Mesendoderm (in vitro differentiated cells): ENCODE data around the gene SLC66A1.
A peak's percentile ranks its signal among the peaks of the same experiment; 100 is the strongest.
"Not testable (repeated sequence)": the region's sequence is repeated elsewhere in the genome, so short reads cannot be mapped to it uniquely, and the experiment has no call there.

Source experiments
- DNase-seq: peaks from one replicate; pipeline ENCODE4 v3.0.0; 2013
- H2AK5ac ChIP-seq: 2 replicates; pipeline ENCODE4 v1.6.1; 2013; ENCODE audit warnings: low read length, inconsistent platforms
- H2BK120ac ChIP-seq: 2 replicates; pipeline ENCODE4 v1.6.1; 2013; ENCODE audit warnings: low read depth, mild to moderate bottlenecking, low read length, moderate library complexity, mixed read lengths
- H2BK15ac ChIP-seq: replicated peaks from 2 replicates; pipeline ENCODE4 v1.6.1; 2013; ENCODE audit warnings: low read depth, mild to moderate bottlenecking, moderate library complexity
- H2BK5ac ChIP-seq: 2 replicates; pipeline ENCODE4 v1.6.1; 2013; ENCODE audit warnings: low read length, inconsistent platforms
- H3K18ac ChIP-seq: 2 replicates; pipeline ENCODE4 v1.6.1; 2013; ENCODE audit warnings: mild to moderate bottlenecking, low read length, mixed read lengths
- H3K23ac ChIP-seq: one replicate; pipeline ENCODE4 v1.6.1; 2013; ENCODE audit warnings: low read length
- H3K27ac ChIP-seq: 2 replicates; pipeline ENCODE4 v1.5.1; 2013; ENCODE audit warnings: low read depth, mild to moderate bottlenecking, inconsistent platforms, low read length, moderate library complexity
- H3K27me3 ChIP-seq: 2 replicates; pipeline ENCODE4 v1.6.1; 2013; ENCODE audit warnings: low read length, control low read depth, mild to moderate bottlenecking, inconsistent platforms; ENCODE audit not compliant: insufficient read depth, poor library complexity
- H3K36me3 ChIP-seq: 2 replicates; pipeline ENCODE4 v1.6.1; 2013; ENCODE audit warnings: low read length, inconsistent platforms; ENCODE audit not compliant: control insufficient read depth, insufficient read depth
- H3K4ac ChIP-seq: one replicate; pipeline ENCODE4 v1.6.1; 2013; ENCODE audit warnings: low read depth, mild to moderate bottlenecking, low read length, moderate library complexity
- H3K4me1 ChIP-seq: 2 replicates; pipeline ENCODE4 v1.6.1; 2013; ENCODE audit warnings: low read depth, low read length, inconsistent platforms; ENCODE audit not compliant: control insufficient read depth
- H3K4me2 ChIP-seq: 2 replicates; pipeline ENCODE4 v1.6.1; 2013; ENCODE audit warnings: low read length
- H3K4me3 ChIP-seq: 2 replicates; pipeline ENCODE4 v1.5.1; 2013; ENCODE audit warnings: mild to moderate bottlenecking, low read length
- H3K56ac ChIP-seq: one replicate; pipeline ENCODE4 v1.6.1; 2013; ENCODE audit warnings: low read length
- H3K79me1 ChIP-seq: 2 replicates; pipeline ENCODE4 v1.6.1; 2013; ENCODE audit warnings: low read length, inconsistent platforms
- H3K79me2 ChIP-seq: 2 replicates; pipeline ENCODE4 v1.6.1; 2013; ENCODE audit warnings: mild to moderate bottlenecking, low read length; ENCODE audit not compliant: control insufficient read depth, insufficient read depth
- H3K9ac ChIP-seq: 2 replicates; pipeline ENCODE4 v1.6.1; 2013; ENCODE audit warnings: low read length, inconsistent platforms
- H4K5ac ChIP-seq: one replicate; pipeline ENCODE4 v1.6.1; 2013; ENCODE audit warnings: low read length
- H4K8ac ChIP-seq: one replicate; pipeline ENCODE4 v1.6.1; 2013; ENCODE audit warnings: low read depth, mild to moderate bottlenecking, control low read depth, low read length, moderate library complexity
- WGBS: extraction: QIAGEN DNeasy Blood & Tissue Kit; methylation state at CpG from one replicate; pipeline ENCODE4 v1.1.7; 2013; ENCODE audit warnings: low lambda C conversion rate, missing lambda C conversion rate; ENCODE audit not compliant: insufficient coverage; ENCODE audit errors: extremely low coverage; 5-methylcytosine and 5-hydroxymethylcytosine counted together

The SLC66A1 gene

GRCh38 chr1:19285366-19285765, 26.8 kb upstream of the SLC66A1 start:
- not testable (repeated sequence) for H3K79me2 ChIP-seq, H2BK15ac ChIP-seq, H2BK5ac ChIP-seq, H4K5ac ChIP-seq, H3K27me3 ChIP-seq, DNase-seq, H3K4me3 ChIP-seq, H2BK120ac ChIP-seq, H3K4ac ChIP-seq, H3K56ac ChIP-seq, H3K4me2 ChIP-seq, H4K8ac ChIP-seq, H2AK5ac ChIP-seq, H3K79me1 ChIP-seq, H3K36me3 ChIP-seq, H3K27ac ChIP-seq, H3K23ac ChIP-seq, H3K4me1 ChIP-seq, H3K9ac ChIP-seq, H3K18ac ChIP-seq
- WGBS: no CpG with 5 or more reads among the region's 3 CpGs

- not testable (repeated sequence) for H2AK5ac ChIP-seq, H3K79me1 ChIP-seq, H4K8ac ChIP-seq, H3K27ac ChIP-seq, H2BK120ac ChIP-seq, H3K23ac ChIP-seq, H3K36me3 ChIP-seq, H3K18ac ChIP-seq, H3K56ac ChIP-seq, H3K79me2 ChIP-seq, DNase-seq, H3K4me2 ChIP-seq, H2BK15ac ChIP-seq, H4K5ac ChIP-seq, H3K4ac ChIP-seq, H3K4me1 ChIP-seq, H3K9ac ChIP-seq, H3K4me3 ChIP-seq, H2BK5ac ChIP-seq, H3K27me3 ChIP-seq
- no CpG with 5 or more reads among the region's 3 CpGs for WGBS
Measured at GRCh38 chr1:19285807-19286206, 26.3 kb upstream of the SLC66A1 start.

GRCh38 chr1:19287436-19288185, 24.5 kb upstream of the SLC66A1 start:
- H3K9ac ChIP-seq: no peak overlapping the region
- H2BK5ac ChIP-seq: no peak overlapping the region
- no peak overlapping the region for H3K4me2 ChIP-seq
- no peak overlapping the region for H4K8ac ChIP-seq
- DNase-seq: no peak
- no peak overlapping the region for H4K5ac ChIP-seq
- no CpG with 5 or more reads among the region's 13 CpGs for WGBS
- no peaks in the 10 kb centered on the region for H3K4me1 ChIP-seq
- H3K36me3 ChIP-seq: no peaks in the 10 kb centered on the region
- H3K79me2 ChIP-seq: no peaks in the 10 kb centered on the region
- H2BK120ac ChIP-seq: no peak overlapping the region
- H3K56ac ChIP-seq: no peak overlapping the region
- no peak overlapping the region for H3K18ac ChIP-seq
- H3K27me3 ChIP-seq: peaks cover 5% of the 10 kb centered on the region
- H2BK15ac ChIP-seq: no peak overlapping the region
- H3K4me3 ChIP-seq: no peak overlapping the region
- H3K27ac ChIP-seq: no peak overlapping the region
- H3K79me1 ChIP-seq: no peaks in the 10 kb centered on the region
- H2AK5ac ChIP-seq: no peak overlapping the region
- no peak overlapping the region for H3K4ac ChIP-seq
- no peak overlapping the region for H3K23ac ChIP-seq

DNA sequence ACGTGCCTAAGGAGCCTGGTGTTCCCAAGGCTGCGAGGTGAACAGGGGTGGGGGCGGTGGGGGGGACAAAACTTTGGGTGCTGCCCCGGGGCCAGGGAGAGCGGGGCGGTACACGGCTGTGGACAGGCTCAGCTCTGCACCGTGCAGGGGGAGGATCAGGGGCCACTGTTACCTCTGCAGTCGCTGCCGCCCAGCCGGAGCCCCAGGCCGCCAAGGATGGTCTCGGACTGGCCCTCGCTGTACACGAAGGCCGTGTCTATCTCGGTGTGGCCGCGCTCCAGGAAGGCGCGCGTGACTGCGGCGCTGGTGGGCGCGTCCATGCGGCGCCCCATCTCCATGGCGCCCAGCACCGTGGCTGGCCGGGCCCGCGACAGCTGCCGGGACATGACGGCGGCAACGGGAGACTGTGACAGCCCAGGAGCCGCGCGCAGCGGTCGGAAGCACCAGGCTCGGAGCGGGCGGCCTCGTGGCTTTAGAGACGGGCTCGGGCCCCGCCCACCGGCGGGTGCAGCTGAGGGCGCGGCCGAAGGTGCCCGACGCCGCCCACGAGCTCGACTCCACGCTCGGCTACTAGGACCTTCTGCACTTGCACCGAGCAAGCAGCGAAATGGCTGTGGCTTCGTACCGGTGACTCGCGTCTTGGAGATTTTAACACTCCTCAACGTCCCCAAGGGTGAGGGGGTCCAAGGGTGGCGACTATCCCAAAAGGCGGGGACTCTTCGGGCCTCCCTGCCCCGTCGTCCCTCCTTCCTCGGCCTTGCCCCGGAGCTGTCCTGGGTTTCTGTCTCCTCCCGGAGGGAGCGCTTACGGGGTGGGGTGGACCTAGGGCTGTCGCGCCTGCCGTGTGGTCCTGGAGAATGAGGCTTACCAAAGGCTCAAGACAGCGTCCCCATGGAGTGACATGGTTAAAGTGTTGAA, 23.5 kb upstream of the SLC66A1 start, which contains the start of gene AKR7A3:
TSS of gene AKR7A3 (minus strand) at position 447 of the 918 bp plus-strand sequence. CDS start at position 386, 61 bp downstream.
- H3K4me2 ChIP-seq: peak within 1 kb of the TSS; percentile 59
- H3K27me3 ChIP-seq, H3K56ac ChIP-seq, H3K18ac ChIP-seq, H3K79me2 ChIP-seq, H2AK5ac ChIP-seq, H3K4me3 ChIP-seq, H4K5ac ChIP-seq, H3K36me3 ChIP-seq, H4K8ac ChIP-seq, H2BK120ac ChIP-seq, H3K27ac ChIP-seq, H3K23ac ChIP-seq, H3K4ac ChIP-seq, H3K4me1 ChIP-seq, H2BK15ac ChIP-seq, H2BK5ac ChIP-seq, H3K79me1 ChIP-seq: not testable (repeated sequence)
- DNase-seq: peak; percentile 41
- no CpG with 5 or more reads among the region's 82 CpGs for WGBS
- peak within 1 kb of the TSS; percentile 0 for H3K9ac ChIP-seq

DNA sequence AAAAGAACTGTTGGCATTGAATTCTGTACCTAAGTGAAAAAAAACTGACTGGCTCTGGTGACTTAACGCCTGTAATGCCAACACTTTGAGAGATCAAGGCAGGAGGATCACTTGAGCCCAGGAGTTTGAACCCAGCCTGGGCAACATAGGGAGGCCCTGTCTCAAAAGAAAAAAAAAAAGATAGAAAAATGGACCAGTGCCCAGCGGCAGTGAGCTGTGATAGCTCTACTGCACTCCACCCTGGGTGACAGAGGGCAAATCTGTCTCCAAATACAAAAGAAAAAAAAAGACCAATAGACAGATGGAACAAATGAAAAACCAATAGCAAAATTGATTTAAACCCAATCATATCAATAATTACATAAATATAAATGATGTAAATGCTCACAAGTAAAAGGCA, 22.9 kb upstream of the SLC66A1 start:
- H3K4me2 ChIP-seq: peak overlapping the region; percentile 59
- no peak overlapping the region for H3K4ac ChIP-seq
- peak overlapping the region; percentile 0 for H3K9ac ChIP-seq
- no peak overlapping the region for H2BK120ac ChIP-seq
- H4K5ac ChIP-seq: no peak overlapping the region
- no peak overlapping the region for H3K56ac ChIP-seq
- H2AK5ac ChIP-seq: no peak overlapping the region
- no peak overlapping the region for H3K4me3 ChIP-seq
- H3K36me3 ChIP-seq: no peaks in the 10 kb centered on the region
- H4K8ac ChIP-seq: no peak overlapping the region
- no peak overlapping the region for H3K27ac ChIP-seq
- H3K79me1 ChIP-seq: no peaks in the 10 kb centered on the region
- no peaks in the 10 kb centered on the region for H3K79me2 ChIP-seq
- no peak overlapping the region for H3K23ac ChIP-seq
- no CpG with 5 or more reads among the region's 2 CpGs for WGBS
- H2BK5ac ChIP-seq: no peak overlapping the region
- no peaks in the 10 kb centered on the region for H3K4me1 ChIP-seq
- no peak overlapping the region for H2BK15ac ChIP-seq
- no peak for DNase-seq
- H3K27me3 ChIP-seq: peaks cover 5% of the 10 kb centered on the region
- H3K18ac ChIP-seq: no peak overlapping the region
